ENCODE data around the gene PTRH2.

GRCh38 chr17:59727817-59728533 lies 20.7 kb upstream of the PTRH2 start:
- TF ChIP-seq, protein P1, sequence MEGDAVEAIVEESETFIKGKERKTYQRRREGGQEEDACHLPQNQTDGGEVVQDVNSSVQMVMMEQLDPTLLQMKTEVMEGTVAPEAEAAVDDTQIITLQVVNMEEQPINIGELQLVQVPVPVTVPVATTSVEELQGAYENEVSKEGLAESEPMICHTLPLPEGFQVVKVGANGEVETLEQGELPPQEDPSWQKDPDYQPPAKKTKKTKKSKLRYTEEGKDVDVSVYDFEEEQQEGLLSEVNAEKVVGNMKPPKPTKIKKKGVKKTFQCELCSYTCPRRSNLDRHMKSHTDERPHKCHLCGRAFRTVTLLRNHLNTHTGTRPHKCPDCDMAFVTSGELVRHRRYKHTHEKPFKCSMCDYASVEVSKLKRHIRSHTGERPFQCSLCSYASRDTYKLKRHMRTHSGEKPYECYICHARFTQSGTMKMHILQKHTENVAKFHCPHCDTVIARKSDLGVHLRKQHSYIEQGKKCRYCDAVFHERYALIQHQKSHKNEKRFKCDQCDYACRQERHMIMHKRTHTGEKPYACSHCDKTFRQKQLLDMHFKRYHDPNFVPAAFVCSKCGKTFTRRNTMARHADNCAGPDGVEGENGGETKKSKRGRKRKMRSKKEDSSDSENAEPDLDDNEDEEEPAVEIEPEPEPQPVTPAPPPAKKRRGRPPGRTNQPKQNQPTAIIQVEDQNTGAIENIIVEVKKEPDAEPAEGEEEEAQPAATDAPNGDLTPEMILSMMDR (IDR thresholded peaks at IDR 0.05), result no peak
- no peak for TF ChIP-seq EP300 (IDR thresholded peaks at IDR 0.05)

All from tibial nerve (tissue), 4 donors.